Retina (tissue), 1 donor: ENCODE data around the gene THTPA.
A peak's percentile ranks its signal among the peaks of the same experiment; 100 is the strongest.
"Not testable (repeated sequence)": the region's sequence is repeated elsewhere in the genome, so short reads cannot be mapped to it uniquely, and the experiment has no call there.

Experiments
- DNase-seq: peaks from one replicate; pipeline ENCODE4 v3.0.0-alpha.2; 2016

THTPA gene

DNA sequence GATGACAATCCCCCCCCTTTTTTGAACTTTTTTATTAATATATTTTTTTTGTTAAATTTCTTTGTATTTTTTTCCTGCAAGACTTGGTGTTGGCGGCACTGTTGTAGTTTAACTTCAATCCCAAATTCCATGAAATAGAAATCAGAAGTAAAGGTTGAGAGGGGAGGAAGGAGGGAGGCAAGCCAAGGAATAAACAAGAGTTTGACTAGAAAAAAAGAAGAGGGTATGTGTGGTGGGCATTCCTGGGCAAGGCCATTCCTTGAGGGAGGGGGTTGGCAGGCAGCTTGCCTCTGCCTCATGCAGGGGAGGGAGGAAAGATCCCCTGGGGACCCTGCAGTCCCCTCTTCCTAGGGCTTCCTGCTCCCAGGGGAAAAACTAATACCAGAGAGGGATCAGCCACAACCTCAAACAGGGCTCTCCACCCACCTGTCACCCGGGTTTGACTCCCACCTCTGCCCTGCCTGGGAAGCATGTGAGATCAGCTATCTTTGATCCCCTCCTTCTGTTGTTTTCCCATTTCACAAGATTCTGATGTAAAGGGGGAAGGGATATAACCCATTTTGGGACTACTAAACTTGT, 12.0 kb downstream of the THTPA start:
- DNase-seq = no peak

DNA sequence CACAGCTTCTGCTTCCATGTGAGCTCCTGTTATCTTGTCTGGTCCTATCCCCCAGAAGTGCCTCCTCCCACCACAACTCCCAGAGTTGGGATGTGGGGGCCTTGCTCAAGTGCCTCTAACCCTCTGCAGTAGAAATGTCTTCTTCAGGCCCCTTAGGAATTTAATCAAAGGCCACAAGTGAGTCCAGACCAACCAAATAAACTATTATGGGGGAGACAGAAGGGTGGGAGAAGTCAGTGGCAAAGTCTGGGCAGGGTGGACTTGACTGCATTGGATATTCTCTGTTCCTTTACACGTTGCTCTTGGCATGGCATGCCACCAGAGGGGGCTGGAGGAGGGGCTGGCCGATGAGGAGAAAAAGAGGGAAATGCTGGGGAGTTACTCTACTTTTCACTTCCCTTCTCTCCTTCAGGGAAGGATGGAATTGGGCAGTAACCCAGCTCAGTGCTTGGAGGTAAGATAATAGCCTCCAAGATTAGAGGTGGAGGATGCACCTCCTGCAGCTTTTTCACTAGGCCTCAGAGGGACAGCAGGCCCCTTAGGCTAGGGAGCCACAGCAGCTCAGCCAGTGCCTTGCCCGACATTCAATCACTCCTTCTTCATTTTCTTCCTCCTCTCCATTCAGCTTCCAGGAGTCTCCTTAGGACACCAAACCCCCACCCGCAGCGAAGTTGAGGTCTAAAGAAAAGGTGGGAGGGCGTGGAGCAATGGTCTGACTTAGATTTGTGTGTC, 12.7 kb downstream of the THTPA start:
- DNase-seq = peak; percentile 48

- no peak for DNase-seq
Measured at GRCh38 chr14:23569443-23570151, 13.5 kb downstream of the THTPA start.

DNA sequence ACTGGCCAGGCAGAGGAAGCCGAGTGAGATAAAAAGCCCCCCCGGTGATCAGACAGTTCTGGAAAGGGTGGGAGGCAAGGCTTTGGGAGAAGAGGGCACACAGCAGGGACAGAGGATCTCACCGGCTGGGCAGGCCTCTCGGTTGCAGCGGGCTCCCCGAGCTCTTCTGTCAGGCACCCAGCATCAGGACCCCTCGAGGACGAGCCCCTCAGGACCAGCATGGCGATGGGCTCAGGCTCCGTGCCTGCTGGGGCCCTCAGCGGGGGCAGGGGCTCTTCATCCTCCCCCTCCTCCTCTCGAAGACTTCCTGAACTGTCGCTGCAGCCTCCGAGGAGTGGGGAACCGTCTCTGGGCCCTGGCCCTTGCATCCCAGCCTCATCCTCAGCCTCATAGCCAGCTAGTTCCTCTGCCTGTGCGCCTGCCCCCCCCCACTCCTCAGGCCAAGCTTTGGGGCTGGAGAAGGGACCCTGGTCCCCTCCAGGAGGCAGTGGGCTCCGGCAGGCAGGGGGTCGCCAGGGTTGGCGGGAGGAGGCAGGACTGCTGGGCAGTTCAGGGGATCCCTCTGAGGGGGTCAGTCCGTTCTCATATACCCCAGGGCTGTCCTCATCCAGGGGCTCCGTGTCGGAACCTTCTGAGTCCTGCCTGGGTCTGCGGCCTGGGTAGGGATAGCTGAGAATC, 14.9 kb downstream of the THTPA start:
- DNase-seq = no peak

- no peak for DNase-seq
Measured at GRCh38 chr14:23571701-23572523, 15.8 kb downstream of the THTPA start.

DNA sequence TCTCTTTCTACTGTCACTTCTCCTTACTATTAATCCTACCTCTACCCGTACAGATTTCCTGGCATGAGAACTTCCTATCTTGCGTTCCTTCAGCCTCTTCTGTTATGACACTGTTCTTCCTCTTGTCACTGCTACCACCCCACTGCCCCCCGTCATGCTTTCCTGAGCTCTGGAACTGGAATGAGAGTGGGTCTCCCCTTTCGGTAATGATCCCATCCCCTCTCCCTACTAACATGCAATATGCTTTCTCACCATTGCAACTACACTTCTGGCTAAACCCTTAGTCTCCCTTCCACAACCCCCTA, 16.4 kb downstream of the THTPA start:
- no peak for DNase-seq

GRCh38 chr14:23572836-23573235, 16.8 kb downstream of the THTPA start:
- DNase-seq = no peak

GRCh38 chr14:23573384-23574015, 17.4 kb downstream of the THTPA start:
- DNase-seq = no peak

DNA sequence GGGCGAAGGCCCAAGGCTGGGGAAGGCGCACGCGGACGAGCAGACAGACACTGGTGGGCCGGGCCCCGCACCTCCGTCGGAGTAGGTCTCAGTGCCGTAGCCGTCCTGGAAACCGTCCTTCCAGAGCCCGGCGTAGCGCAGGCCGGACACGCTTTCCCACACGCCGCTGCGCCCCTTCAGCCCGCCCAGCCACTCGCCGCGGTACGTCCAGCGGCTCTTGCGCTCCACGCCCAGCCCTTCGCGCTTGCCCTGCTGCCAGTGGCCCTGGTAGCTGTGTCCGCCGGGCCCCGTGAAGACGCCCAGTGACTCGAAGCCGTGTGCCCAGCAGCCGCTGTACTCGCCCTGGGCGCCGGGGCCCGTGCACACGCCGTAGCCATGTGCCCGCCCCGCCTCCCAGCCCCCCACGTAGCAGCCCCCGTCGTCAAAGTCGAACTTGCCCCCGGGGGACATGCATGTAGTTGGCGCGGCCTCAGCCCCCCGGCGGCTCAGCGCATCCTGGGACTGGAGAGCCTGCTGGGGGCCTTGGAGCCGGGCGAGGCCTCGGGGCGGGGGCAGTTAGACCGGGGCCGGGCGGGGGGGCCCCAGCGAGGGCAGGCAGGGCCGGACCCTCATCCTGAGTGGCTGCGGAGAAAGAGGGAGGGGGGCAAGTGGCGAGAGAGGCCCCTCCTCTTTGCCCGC, 21.1 kb downstream of the THTPA start:
- peak; percentile 73 for DNase-seq

GRCh38 chr14:23577710-23578392, 21.8 kb downstream of the THTPA start:
- DNase-seq = no peak

DNA sequence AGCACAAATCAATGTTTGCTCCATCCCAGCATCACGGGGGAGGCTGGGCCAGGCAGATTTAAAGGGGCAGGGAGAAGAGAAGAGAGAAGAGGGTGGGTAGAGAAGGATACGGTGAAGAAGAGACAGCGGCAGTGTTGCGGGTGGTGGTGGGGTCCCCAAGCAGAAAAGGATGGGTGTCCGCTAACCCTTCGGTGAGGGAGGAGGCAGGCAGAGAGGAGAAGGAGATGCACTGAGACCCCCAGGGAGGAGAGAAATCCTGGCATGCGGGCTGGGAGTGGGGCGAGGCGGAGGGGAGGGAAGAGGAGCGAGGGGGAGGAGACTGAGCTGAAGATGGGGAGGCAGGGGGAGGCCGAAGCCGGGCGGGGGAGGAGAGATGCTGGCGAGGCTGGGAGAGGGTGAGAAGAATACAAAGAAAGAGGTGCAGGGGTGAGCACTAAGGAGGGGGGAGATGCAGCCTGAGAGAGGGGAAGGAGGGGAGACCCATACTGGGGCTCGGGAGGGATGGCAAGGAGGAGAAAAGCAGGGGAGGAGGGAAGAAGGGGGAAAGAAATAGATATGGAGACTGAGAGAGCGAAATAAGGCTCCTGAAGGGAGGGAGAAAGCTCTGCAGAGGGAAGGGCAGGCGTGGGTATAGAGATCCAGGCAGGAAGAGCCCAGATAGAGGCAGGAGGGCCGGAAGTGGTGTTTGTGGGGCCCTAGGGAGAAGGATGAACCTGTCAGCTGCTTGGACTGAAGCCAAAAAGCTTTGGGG, 22.7 kb downstream of the THTPA start, which contains the start of gene JPH4:
TSS of gene JPH4 (minus strand) at position 231 of the 751 bp plus-strand sequence. CDS start 1,337 bp downstream, outside the sequence.
- DNase-seq = peak; percentile 76

- DNase-seq = no peak
Measured at GRCh38 chr14:23579311-23579630, 23.2 kb downstream of the THTPA start.

GRCh38 chr14:23579739-23580138, 23.7 kb downstream of the THTPA start:
- no peak for DNase-seq

DNA sequence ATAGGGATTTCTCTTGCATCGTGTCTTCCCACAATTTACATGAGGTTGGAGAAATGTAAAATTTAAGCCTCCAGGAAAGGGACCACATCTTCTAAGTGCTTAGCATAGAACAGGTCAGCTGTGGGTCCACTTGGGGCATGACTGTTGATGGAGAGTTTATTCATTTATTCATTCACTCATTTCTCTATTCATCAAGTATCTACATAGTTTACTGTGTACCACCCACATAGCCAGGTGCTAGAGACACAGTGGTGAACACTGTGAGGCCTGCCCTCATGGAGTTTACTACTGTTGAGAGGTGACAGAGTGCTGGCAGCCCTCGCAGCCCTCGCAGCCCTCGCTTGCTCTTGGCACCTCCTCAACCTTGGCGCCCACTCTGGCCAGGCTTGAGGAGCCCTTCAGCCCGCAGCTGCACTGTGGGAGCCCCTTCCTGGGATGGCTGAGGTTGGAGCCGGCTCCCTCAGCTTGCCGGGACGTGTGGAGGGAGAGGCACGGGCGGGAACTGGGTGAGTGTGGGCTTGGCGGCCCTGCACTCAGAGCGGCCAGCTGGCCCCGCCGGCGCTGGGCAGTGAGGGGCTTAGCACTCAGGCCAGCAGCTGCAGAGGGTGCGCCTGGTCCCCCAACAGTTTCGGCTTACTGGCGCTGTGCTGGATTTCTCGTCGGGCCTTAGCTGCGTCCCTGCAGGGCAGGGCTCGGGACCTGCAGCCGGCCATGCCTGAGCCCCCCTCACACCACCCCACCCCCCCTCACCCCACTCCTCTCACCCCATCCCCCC, 24.3 kb downstream of the THTPA start:
- DNase-seq = no peak

DNA sequence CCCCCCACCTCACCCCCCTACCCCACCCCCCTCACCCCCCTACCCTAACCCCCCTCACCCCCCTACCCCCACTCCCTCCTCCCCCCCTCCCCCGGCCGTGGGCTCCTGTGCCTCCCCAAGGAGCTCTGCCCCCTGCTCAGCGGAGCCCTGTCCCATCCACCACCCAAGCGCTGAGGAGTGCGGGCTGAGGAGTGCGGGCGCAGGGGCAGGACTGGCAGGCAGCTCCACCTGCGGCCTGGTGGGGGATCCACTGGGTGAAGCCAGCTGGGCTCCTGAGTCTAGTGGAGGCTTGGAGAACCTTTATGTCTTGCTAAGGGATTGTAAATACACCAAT, 24.8 kb downstream of the THTPA start:
- no peak for DNase-seq

DNA sequence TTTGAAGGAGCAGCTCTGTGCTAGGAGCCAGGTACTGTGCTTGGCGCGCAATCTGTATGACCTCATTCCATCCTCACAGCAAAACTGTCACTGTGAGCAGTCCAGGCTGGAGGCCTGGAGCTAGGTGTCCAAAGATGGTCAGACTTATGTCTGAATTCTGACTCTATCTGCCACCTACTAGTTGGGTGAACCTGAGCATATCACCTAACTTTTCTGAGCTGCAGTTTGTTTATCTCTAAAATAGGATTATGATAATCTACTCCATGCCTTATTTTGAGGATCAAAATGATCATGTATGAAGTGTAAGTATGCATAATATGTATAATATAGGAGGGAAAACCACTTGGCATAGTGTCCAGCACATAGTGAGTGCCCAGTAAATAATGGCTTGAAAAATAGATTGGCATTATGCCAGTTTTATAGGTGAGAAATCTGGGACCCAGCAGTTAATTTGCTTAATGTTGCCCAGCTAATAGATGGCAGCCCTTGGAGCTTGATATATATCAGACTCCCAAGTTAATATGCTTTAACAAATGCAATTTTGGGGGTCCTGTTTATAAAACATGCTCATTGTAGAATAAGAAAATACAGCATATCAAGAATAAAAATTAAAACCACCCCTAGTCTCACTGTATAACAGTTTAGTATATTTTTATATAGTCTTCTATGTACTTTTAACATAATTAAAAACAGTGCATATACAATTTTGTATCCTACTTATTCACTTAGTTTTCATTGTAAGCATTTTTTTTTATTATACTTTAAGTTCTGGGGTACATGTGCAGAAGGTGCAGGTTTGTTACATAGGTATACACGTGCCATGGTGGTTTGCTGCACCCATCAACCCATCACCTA, 27.1 kb downstream of the THTPA start:
- DNase-seq = no peak

DNA sequence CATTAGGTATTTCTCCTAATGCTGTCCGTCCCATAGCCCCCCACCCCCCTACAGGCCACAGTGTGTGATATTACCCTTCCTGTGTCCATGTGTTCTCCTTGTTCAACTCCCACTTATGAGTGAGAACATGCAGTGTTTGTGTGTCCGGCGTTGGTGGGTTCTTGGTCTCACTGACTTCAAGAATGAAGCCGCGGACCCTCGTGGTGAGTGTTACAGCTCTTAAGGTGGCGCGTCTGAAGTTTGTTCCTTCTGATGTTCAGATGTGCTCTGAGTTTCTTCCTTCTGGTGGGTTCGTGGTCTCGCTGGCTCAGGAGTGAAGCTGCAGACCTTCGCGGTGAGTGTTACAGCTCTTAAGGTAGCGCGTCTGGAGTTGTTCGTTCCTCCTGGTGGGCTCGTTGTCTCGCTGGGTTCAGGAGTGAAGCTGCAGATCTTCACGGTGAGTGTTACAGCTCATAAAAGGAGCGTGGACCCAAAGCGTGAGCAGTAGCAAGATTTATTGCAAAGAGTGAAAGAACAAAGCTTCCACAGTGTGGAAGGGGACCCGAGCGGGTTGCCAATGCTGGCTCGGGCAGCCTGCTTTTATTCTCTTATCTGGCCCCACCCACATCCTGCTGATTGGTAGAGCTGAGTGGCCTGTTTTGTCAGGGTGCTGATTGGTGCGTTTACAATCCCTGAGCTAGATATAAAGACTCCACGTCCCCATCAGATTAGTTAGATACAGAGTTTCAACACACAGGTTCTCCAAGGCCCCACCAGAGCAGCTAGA, 27.9 kb downstream of the THTPA start:
- DNase-seq = not testable (repeated sequence)
